ENCODE results near the gene CTRB1.

CTRB1 gene

GRCh38 chr16:75193265-75193650 lies 25.5 kb upstream of the CTRB1 start:
- Histone ChIP-seq H3K9me3 (no peaks in the 10 kb centered on the region), H3K4me1 (ENCODE audit: control insufficient read depth in 1 of 2, insufficient read depth in 1 of 2, low read depth in 1 of 2, low read length in 1 of 2) (no peaks in the 10 kb centered on the region), H3K36me3 (no peaks in the 10 kb centered on the region), H3K27me3 (peaks cover 75% of the 10 kb centered on the region), H3K4me3 (ENCODE audit: low read depth in 1 of 2, low read length in 1 of 2) (no peak overlapping the region), H3K27ac (no peak overlapping the region)
- TF ChIP-seq CTCF (IDR thresholded peaks at IDR 0.05), result no peak

GRCh38 chr16:75193730-75194444 lies 24.9 kb upstream of the CTRB1 start:
- Histone ChIP-seq H3K27me3 (peaks cover 73% of the 10 kb centered on the region), H3K9me3 (no peaks in the 10 kb centered on the region), H3K27ac (no peak overlapping the region), H3K4me1 (ENCODE audit: control insufficient read depth in 1 of 2, insufficient read depth in 1 of 2, low read depth in 1 of 2, low read length in 1 of 2) (no peaks in the 10 kb centered on the region), H3K4me3 (ENCODE audit: low read depth in 1 of 2, low read length in 1 of 2) (no peak overlapping the region), H3K36me3 (no peaks in the 10 kb centered on the region)
- TF ChIP-seq CTCF (IDR thresholded peaks at IDR 0.05), result no peak

- H3K27ac ChIP-seq, result no peak overlapping the region
- TF ChIP-seq CTCF (IDR thresholded peaks at IDR 0.05), result no peak
- H3K27me3 ChIP-seq, result peaks cover 64% of the 10 kb centered on the region
- H3K4me3 ChIP-seq (ENCODE audit: low read depth in 1 of 2, low read length in 1 of 2), result no peak overlapping the region
- H3K36me3 ChIP-seq, result no peaks in the 10 kb centered on the region
- H3K4me1 ChIP-seq (ENCODE audit: control insufficient read depth in 1 of 2, insufficient read depth in 1 of 2, low read depth in 1 of 2, low read length in 1 of 2), result no peaks in the 10 kb centered on the region
- H3K9me3 ChIP-seq, result no peaks in the 10 kb centered on the region
Measured at GRCh38 chr16:75195811-75196790, 22.7 kb upstream of the CTRB1 start.

GRCh38 chr16:75196836-75197235 lies 22.0 kb upstream of the CTRB1 start:
- Histone ChIP-seq H3K9me3 (no peaks in the 10 kb centered on the region), H3K27ac (no peak overlapping the region), H3K4me3 (ENCODE audit: low read depth in 1 of 2, low read length in 1 of 2) (no peak overlapping the region), H3K36me3 (no peaks in the 10 kb centered on the region), H3K4me1 (ENCODE audit: control insufficient read depth in 1 of 2, insufficient read depth in 1 of 2, low read depth in 1 of 2, low read length in 1 of 2) (no peaks in the 10 kb centered on the region), H3K27me3 (peaks cover 62% of the 10 kb centered on the region)
- TF ChIP-seq CTCF (IDR thresholded peaks at IDR 0.05), result no peak

GRCh38 chr16:75197522-75198134 lies 21.2 kb upstream of the CTRB1 start:
- H3K27ac ChIP-seq, result no peak overlapping the region
- H3K27me3 ChIP-seq, result peaks cover 61% of the 10 kb centered on the region
- H3K4me3 ChIP-seq (ENCODE audit: low read depth in 1 of 2, low read length in 1 of 2), result no peak overlapping the region
- no peaks in the 10 kb centered on the region for H3K4me1 ChIP-seq (ENCODE audit: control insufficient read depth in 1 of 2, insufficient read depth in 1 of 2, low read depth in 1 of 2, low read length in 1 of 2)
- H3K36me3 ChIP-seq, result no peaks in the 10 kb centered on the region
- no peaks in the 10 kb centered on the region for H3K9me3 ChIP-seq
- TF ChIP-seq CTCF (IDR thresholded peaks at IDR 0.05), result no peak
